Measurements from ENCODE around the gene ZMYND19. TPM values are rescaled to one million over a fixed set of nuclear protein-coding genes. Genes with fewer than 3 reads are reported as not detected.

The ZMYND19 gene
- total and polyA plus RNA-seq, 2 of the 4 experiments (the other 2 are of a cell fraction), result 14.3 to 21.4 TPM

- Histone ChIP-seq H3K56ac (ENCODE audit: extremely low read depth, insufficient read depth, low read length) (no peak overlapping the region), H3K9me1 (ENCODE audit: insufficient read depth, low read length) (no peaks in the 10 kb centered on the region), H4K91ac (ENCODE audit: insufficient read depth, low read depth, low read length) (no peak overlapping the region), H3K18ac (ENCODE audit: low read depth, low read length) (no peak overlapping the region), H3K4me1 (ENCODE audit: control insufficient read depth, insufficient read depth, low read length) (no peaks in the 10 kb centered on the region; the same call in 1 of the 2 replicates), H2AK5ac (ENCODE audit: low read depth, low read length) (no peak overlapping the region), H3K4me2 (ENCODE audit: low read depth, low read length) (no peak overlapping the region), H3K79me1 (ENCODE audit: low read depth in 1 of 2, low read length in 2 of 2) (no peaks in the 10 kb centered on the region), H2BK20ac (ENCODE audit: low read depth, low read length) (no peak overlapping the region), H2AK9ac (replicated peaks; ENCODE audit: low read depth, low read length, poor library complexity) (no peak overlapping the region), H3K23ac (ENCODE audit: low read depth, low read length) (no peak overlapping the region), H3K27me3 (ENCODE audit: control insufficient read depth, insufficient read depth, low read length) (no peaks in the 10 kb centered on the region), H2BK120ac (ENCODE audit: low read depth, low read length) (no peak overlapping the region), H2BK5ac (ENCODE audit: low read depth, low read length, poor library complexity, severe bottlenecking) (no peak overlapping the region), H3K9me3 (ENCODE audit: control insufficient read depth, insufficient read depth, low read length) (no peaks in the 10 kb centered on the region), H3K9ac (ENCODE audit: low read depth, low read length) (no peak overlapping the region), H4K8ac (ENCODE audit: low read depth in 2 of 2, low read length in 2 of 2) (no peak overlapping the region), H4K5ac (ENCODE audit: low read depth, low read length) (no peak overlapping the region), H2AFZ (replicated peaks; ENCODE audit: low read length, poor library complexity) (no peak overlapping the region), H3K4me3 (ENCODE audit: insufficient read depth, low read depth, low read length) (no peak overlapping the region), H4K20me1 (ENCODE audit: insufficient read depth, low read length) (no peaks in the 10 kb centered on the region), H3K4ac (ENCODE audit: low read depth, low read length) (no peak overlapping the region), H3K36me3 (ENCODE audit: control insufficient read depth, insufficient read depth, low read length) (no peaks in the 10 kb centered on the region), H3K27ac (ENCODE audit: insufficient read depth, low read length) (no peak overlapping the region), H3K14ac (replicated peaks; ENCODE audit: low read depth, low read length) (no peak overlapping the region), H2BK15ac (ENCODE audit: low read depth, low read length) (no peak overlapping the region)
- POLR2A ChIA-PET (ENCODE audit: unreplicated experiment), result no interaction called here
- TF ChIP-seq USF2 (IDR thresholded peaks at IDR 0.05; ENCODE audit: low read depth, low read length), result no peak
- TF ChIP-seq CHD1 (IDR thresholded peaks at IDR 0.05; ENCODE audit: low read depth, low read length), result no peak
- no peak for TF ChIP-seq CEBPB (IDR thresholded peaks at IDR 0.05; ENCODE audit: low read depth, low read length)
- TF ChIP-seq ELK1 (IDR thresholded peaks at IDR 0.05; ENCODE audit: borderline replicate concordance, low read depth, low read length), result no peak
- no peak for TF ChIP-seq SMC3 (IDR thresholded peaks at IDR 0.05; ENCODE audit: low read depth, low read length)
- TF ChIP-seq MAZ (IDR thresholded peaks at IDR 0.05; ENCODE audit: borderline replicate concordance, low read depth, low read length), result no peak
- no peak for TF ChIP-seq POLR2A (IDR thresholded peaks at IDR 0.05; ENCODE audit: low read depth, low read length)
- TF ChIP-seq RAD21 (IDR thresholded peaks at IDR 0.05; ENCODE audit: low read length), result no peak
- no peak for TF ChIP-seq RFX5 (IDR thresholded peaks at IDR 0.05; ENCODE audit: low read depth, low read length)
- no peak for TF ChIP-seq NFE2L2 (IDR thresholded peaks at IDR 0.05; ENCODE audit: low read depth, low read length)
- no peak for TF ChIP-seq MXI1 (IDR thresholded peaks at IDR 0.05; ENCODE audit: borderline replicate concordance, low read depth, low read length)
- TF ChIP-seq FOS (IDR thresholded peaks at IDR 0.05; ENCODE audit: low read depth, low read length), result no peak
- no peak for TF ChIP-seq RCOR1 (IDR thresholded peaks at IDR 0.05; ENCODE audit: insufficient replicate concordance, low read length)
- no peak for TF ChIP-seq MAFK (IDR thresholded peaks at IDR 0.05; ENCODE audit: low read depth, low read length)
- TF ChIP-seq CTCF (conservative IDR thresholded peaks at IDR 0.05; ENCODE audit: low read depth, low read length), result no peak
- TF ChIP-seq BHLHE40 (IDR thresholded peaks at IDR 0.05; ENCODE audit: low read depth, low read length), result no peak
- in situ Hi-C loops (cut with MboI; ENCODE audit: low sequenced_read_pairs) (no loop called here), intact Hi-C loops (cut with micrococcal nuclease) (no loop called here), dilution Hi-C loops (cut with HindIII; ENCODE audit: low sequenced_read_pairs, unreplicated experiment) (no loop called here)
- CTCF ChIA-PET, result no interaction called here
- no peak for DNase-seq
- ATAC-seq (ENCODE audit: low read depth), result no peak
- 84% methylated on average over 12 of the region's 20 CpGs; no CpG with 5 or more reads in 1 of the 2 experiments for WGBS, 2 experiments (ENCODE audit: extremely low coverage in 2 of 2, insufficient read length in 1 of 2)
- BruUV-seq (replicated peaks), result no TSS peak
These were observed 47.8 kb downstream of the ZMYND19 start for GRCh38 chr9:137542486-137542885.
